Endometrial microvascular endothelial cells (primary cell): Measurements from ENCODE around the gene LRRC8B. TPM values are rescaled to one million over a fixed set of nuclear protein-coding genes. Genes with fewer than 3 reads are reported as not detected.
"Not testable (repeated sequence)": the region's sequence is repeated elsewhere in the genome, so short reads cannot be mapped to it uniquely, and the experiment has no call there.

Experiments used
- in situ Hi-C: cut with HindIII; loops from 2 replicates; pipeline ENCODE4 v1.10.0; 2017; ENCODE audit warnings: low sequenced_read_pairs, low pct_unique_long_range_greater_than_20kb; ENCODE audit errors: inconsistent ontology term
- total RNA-seq: library from RNA; depleted of rRNA; stranded (reverse); fragments of >200 nt; gene quantifications from one replicate; pipeline ENCODE4 v1.2.3, GENCODE V29; 2015; ENCODE audit errors: inconsistent ontology term

The LRRC8B gene
- total RNA-seq, 1 donor from 2014 or later: 15.5 TPM

GRCh38 chr1:89543632-89544031 lies 19.0 kb downstream of the LRRC8B start:
- in situ Hi-C loops: not testable (repeated sequence)

GRCh38 chr1:89545264-89546038 lies 20.8 kb downstream of the LRRC8B start:
- in situ Hi-C loops: no loop called here

GRCh38 chr1:89546082-89546889 lies 21.7 kb downstream of the LRRC8B start:
- in situ Hi-C loops: no loop called here

GRCh38 chr1:89546934-89547562 lies 22.4 kb downstream of the LRRC8B start:
- in situ Hi-C loops: no loop called here

GRCh38 chr1:89547563-89548116 lies 23.0 kb downstream of the LRRC8B start:
- in situ Hi-C loops: no loop called here

- in situ Hi-C loops: no loop called here
Observed at GRCh38 chr1:89548122-89548857, 23.7 kb downstream of the LRRC8B start.

- in situ Hi-C loops: no loop called here
Observed at GRCh38 chr1:89550995-89551394, 26.4 kb downstream of the LRRC8B start.

- in situ Hi-C loops: no loop called here
Observed at GRCh38 chr1:89552471-89553081, 27.9 kb downstream of the LRRC8B start.

GRCh38 chr1:89553157-89553556 lies 28.5 kb downstream of the LRRC8B start:
- in situ Hi-C loops: no loop called here

- in situ Hi-C loops: no loop called here
Observed at GRCh38 chr1:89555550-89555949, 30.9 kb downstream of the LRRC8B start.

- in situ Hi-C loops: no loop called here
Observed at GRCh38 chr1:89556726-89557444, 32.3 kb downstream of the LRRC8B start.

GRCh38 chr1:89557445-89557825 lies 32.8 kb downstream of the LRRC8B start:
- in situ Hi-C loops: no loop called here

- in situ Hi-C loops: no loop called here
Observed at GRCh38 chr1:89557956-89558355, 33.3 kb downstream of the LRRC8B start.

- in situ Hi-C loops: no loop called here
Observed at GRCh38 chr1:89563957-89564604, 39.5 kb downstream of the LRRC8B start.

- in situ Hi-C loops: no loop called here
Observed at GRCh38 chr1:89565521-89565920, 40.9 kb downstream of the LRRC8B start.

GRCh38 chr1:89566761-89567174 lies 42.1 kb downstream of the LRRC8B start:
- in situ Hi-C loops: no loop called here

- in situ Hi-C loops: no loop called here
Observed at GRCh38 chr1:89567797-89568196, 43.2 kb downstream of the LRRC8B start.
